Measurements from ENCODE around the gene NFIA. TPM values are rescaled to one million over a fixed set of nuclear protein-coding genes. Genes with fewer than 3 reads are reported as not detected.

NFIA gene
- total RNA-seq, 1 experiment from 2014 or later = 0.35 TPM

GRCh38 chr1:61368366-61368765, 286.0 kb downstream of the NFIA start:
- Mint-ChIP-seq H3K4me1 (no peaks in the 10 kb centered on the region), H3K27me3 (ENCODE audit: low read depth) (no peaks in the 10 kb centered on the region), H3K27ac (no peak overlapping the region), H3K9me3 (no peaks in the 10 kb centered on the region), H3K36me3 (ENCODE audit: insufficient read depth in 1 of 3, low read depth in 3 of 3) (no peaks in the 10 kb centered on the region), H3K4me3 (no peak overlapping the region)
- Histone ChIP-seq H3K79me1 (ENCODE audit: insufficient read depth, low read depth, low read length, poor library complexity, severe bottlenecking) (no peaks in the 10 kb centered on the region), H3K14ac (ENCODE audit: insufficient read depth, low read length) (no peak overlapping the region), H4K8ac (replicated peaks; ENCODE audit: insufficient read length, low read depth, low read length) (no peak overlapping the region), H3K23ac (ENCODE audit: insufficient read length, low read depth, low read length) (no peak overlapping the region), H3K27me3 (ENCODE audit: insufficient read depth, low read length) (no peaks in the 10 kb centered on the region), H2BK120ac (ENCODE audit: low read depth, low read length, poor library complexity, severe bottlenecking) (no peak overlapping the region), H2BK15ac (ENCODE audit: low read depth, low read length) (no peak overlapping the region), H3K27ac (ENCODE audit: insufficient read length, low read depth, low read length) (no peak overlapping the region), H3K18ac (ENCODE audit: insufficient read length, low read depth, low read length) (no peak overlapping the region), H4K5ac (ENCODE audit: insufficient read length, low read depth, low read length) (no peak overlapping the region), H2BK12ac (ENCODE audit: insufficient read length, low read depth, low read length) (no peak overlapping the region), H4K91ac (ENCODE audit: insufficient read length, low read depth, low read length) (no peak overlapping the region), H3K4me1 (ENCODE audit: insufficient read depth, low read length) (no peaks in the 10 kb centered on the region), H2AFZ (ENCODE audit: low read length) (no peak overlapping the region), H2BK5ac (ENCODE audit: insufficient read length, low read length) (no peak overlapping the region), H3K79me2 (ENCODE audit: insufficient read depth, low read length) (no peaks in the 10 kb centered on the region), H3K9me3 (ENCODE audit: control insufficient read depth, low read depth, low read length) (no peaks in the 10 kb centered on the region), H3K23me2 (ENCODE audit: insufficient read length, low read depth, low read length, poor library complexity, severe bottlenecking) (no peaks in the 10 kb centered on the region), H2BK20ac (ENCODE audit: low read depth, low read length, poor library complexity, severe bottlenecking) (no peak overlapping the region), H2AK5ac (ENCODE audit: insufficient read length, low read length) (no peak overlapping the region), H3K4ac (ENCODE audit: low read depth, low read length) (no peak overlapping the region), H3K4me2 (ENCODE audit: insufficient read depth, insufficient read length, low read length) (no peak overlapping the region), H4K20me1 (ENCODE audit: control insufficient read depth, insufficient read depth, insufficient read length) (no peaks in the 10 kb centered on the region), H3K9ac (ENCODE audit: extremely low read depth, insufficient read length, low read length) (no peak overlapping the region), H3T11ph (ENCODE audit: low read length) (no peak overlapping the region), H3K56ac (ENCODE audit: insufficient read length, low read depth, low read length) (no peak overlapping the region)
- no peak for TF ChIP-seq CTCF (conservative IDR thresholded peaks at IDR 0.05)
- no CpG with 5 or more reads among the region's 2 CpGs for WGBS (ENCODE audit: extremely low coverage, insufficient read length, low lambda C conversion rate)
- DNase-seq = no peak

Data from H9 (cell line).